ENCODE data around the gene FAM89A.

DNA sequence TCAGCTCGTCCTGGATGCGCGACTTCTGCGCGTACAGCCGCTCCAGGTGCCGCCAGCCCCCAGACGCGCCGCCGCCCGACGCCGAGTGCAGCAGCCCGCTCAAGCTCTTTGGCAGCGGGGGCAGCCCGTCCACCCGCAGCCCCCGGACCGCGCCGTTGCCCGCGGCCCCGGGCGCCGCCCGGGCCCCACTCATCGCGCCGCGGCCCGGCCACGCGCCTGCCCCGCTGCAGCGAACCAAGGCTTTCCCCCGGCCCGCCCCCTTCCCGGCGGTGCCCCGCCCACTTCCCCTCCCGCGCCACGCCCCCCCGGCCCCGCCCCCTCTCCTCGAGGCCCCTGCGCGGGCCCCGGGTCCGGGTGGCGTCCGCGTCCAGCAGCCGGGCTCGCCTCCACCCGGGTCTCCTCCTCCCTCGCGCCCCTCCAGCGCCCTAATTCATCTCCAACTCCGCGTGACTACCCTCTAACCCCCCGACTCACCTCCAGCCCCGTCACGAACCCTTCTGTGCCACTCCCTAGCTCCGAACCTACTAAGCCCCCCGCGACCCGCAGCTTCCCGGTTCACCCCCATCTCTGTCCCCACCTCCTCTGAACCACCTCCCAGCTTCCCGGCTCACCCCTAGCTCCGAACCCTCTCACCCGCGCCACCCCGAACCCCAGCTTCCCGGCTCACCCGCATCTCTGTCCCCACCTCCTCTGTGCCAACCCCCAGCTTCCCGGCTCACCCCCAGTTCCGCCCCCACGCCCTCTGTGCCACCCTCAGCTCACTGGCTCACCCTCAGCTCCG lies at the start of gene FAM89A:
- TF ChIP-seq CTCF (IDR thresholded peaks at IDR 0.05; ENCODE audit: extremely low read depth in 1 of 2, insufficient read depth in 1 of 2, low read depth in 1 of 2, low read length in 2 of 2) (no peak), POLR2A (IDR thresholded peaks at IDR 0.05; ENCODE audit: low read depth, low read length) (no peak), POLR2AphosphoS5 (IDR thresholded peaks at IDR 0.05; ENCODE audit: insufficient read depth, low read depth, low read length) (no peak)

Data from endothelial cell of umbilical vein (primary cell).